HG03159 (cell line): ENCODE measurements around the gene KIAA1217.

Experiments used
- ATAC-seq: cut with Tn5 transposase; IDR thresholded peaks from one replicate; pipeline ENCODE4 v1.9.1; 2021; ENCODE audit warnings: mild to moderate bottlenecking, moderate library complexity; ENCODE audit not compliant: unreplicated experiment

The KIAA1217 gene

GRCh38 chr10:24242562-24242961 is 33.6 kb downstream of the KIAA1217 start:
- ATAC-seq = no peak

- no peak for ATAC-seq
Observed at GRCh38 chr10:24246365-24246764, 37.4 kb downstream of the KIAA1217 start.

GRCh38 chr10:24247841-24248240 is 38.9 kb downstream of the KIAA1217 start:
- ATAC-seq = no peak

- no peak for ATAC-seq
Observed at GRCh38 chr10:24249829-24250415, 41.0 kb downstream of the KIAA1217 start.

- no peak for ATAC-seq
Observed at GRCh38 chr10:24251547-24251946, 42.6 kb downstream of the KIAA1217 start.

GRCh38 chr10:24254180-24254579 is 45.2 kb downstream of the KIAA1217 start:
- no peak for ATAC-seq

GRCh38 chr10:24255115-24255880 is 46.4 kb downstream of the KIAA1217 start:
- no peak for ATAC-seq

- no peak for ATAC-seq
Observed at GRCh38 chr10:24255881-24256311, 47.0 kb downstream of the KIAA1217 start.

GRCh38 chr10:24256619-24257107 is 47.7 kb downstream of the KIAA1217 start:
- no peak for ATAC-seq

GRCh38 chr10:24257588-24257987 is 48.6 kb downstream of the KIAA1217 start:
- ATAC-seq = no peak

GRCh38 chr10:24259365-24260130 is 50.6 kb downstream of the KIAA1217 start:
- ATAC-seq = no peak

GRCh38 chr10:24261627-24262026 is 52.7 kb downstream of the KIAA1217 start:
- no peak for ATAC-seq

- no peak for ATAC-seq
Observed at GRCh38 chr10:24262929-24263590, 54.1 kb downstream of the KIAA1217 start.

- ATAC-seq = no peak
Observed at GRCh38 chr10:24269476-24269875, 60.5 kb downstream of the KIAA1217 start.

GRCh38 chr10:24272374-24272773 is 63.4 kb downstream of the KIAA1217 start:
- no peak for ATAC-seq

GRCh38 chr10:24277277-24277676 is 68.3 kb downstream of the KIAA1217 start:
- ATAC-seq = no peak

GRCh38 chr10:24277771-24278170 is 68.8 kb downstream of the KIAA1217 start:
- no peak for ATAC-seq

- no peak for ATAC-seq
Observed at GRCh38 chr10:24278176-24278889, 69.4 kb downstream of the KIAA1217 start.

GRCh38 chr10:24279166-24279565 is 70.2 kb downstream of the KIAA1217 start:
- no peak for ATAC-seq

- ATAC-seq = no peak
Observed at GRCh38 chr10:24287559-24288195, 78.7 kb downstream of the KIAA1217 start.
